CD4-positive, alpha-beta T cell (primary cell): ENCODE data around the gene UBE2O. TPM values are rescaled to one million over a fixed set of nuclear protein-coding genes. Genes with fewer than 3 reads are reported as not detected.

Source experiments
- ATAC-seq: fragments of 200-7000 bp; cut with Tn5 transposase; one replicate; pipeline ENCODE4 v1.10.0; 2022; ENCODE audit warnings: mild to moderate bottlenecking; ENCODE audit not compliant: poor library complexity
- CTCF ChIA-PET: fragments of 350-600 bp; sonication (Branson Sonifier 250); formaldehyde crosslinking; loops from one replicate; lab custom pipeline; 2021; ENCODE audit warnings: antibody characterized with exemption, inconsistent platforms; lab: Charles Lee
- POLR2A ChIA-PET: fragments of 350-600 bp; sonication (Branson Sonifier 250); formaldehyde crosslinking; loops from one replicate; lab custom pipeline; 2021; ENCODE audit warnings: antibody characterized with exemption, inconsistent platforms; lab: Charles Lee
- DNase-seq, 14 experiments: peaks; one replicate each; pipeline ENCODE4 v3.0.0-alpha.2; 2013 to 2020; ENCODE audit warnings: mixed read lengths in 2 of 14
- H3K27ac ChIP-seq, 2 donors: one replicate each; pipeline versions ENCODE4 v1.5.1 to v1.7.0; 2013; ENCODE audit warnings: low read length in 2 of 2, low read depth in 1 of 2, mild to moderate bottlenecking in 1 of 2
- H3K27me3 ChIP-seq, 2 experiments: 1 replicate in 1 of 2; 2 replicates in 1 of 2; pipeline versions ENCODE4 v1.6.1 to v1.7.0; 2013; ENCODE audit warnings: low read length in 2 of 2, control low read depth in 1 of 2, mild to moderate bottlenecking in 1 of 2, moderate library complexity in 1 of 2; ENCODE audit not compliant: insufficient read depth in 2 of 2, control insufficient read depth in 1 of 2
- H3K36me3 ChIP-seq: one replicate; pipeline ENCODE4 v1.6.1; 2013; ENCODE audit warnings: low read length, control low read depth; ENCODE audit not compliant: insufficient read depth
- H3K4me1 ChIP-seq: one replicate; pipeline ENCODE4 v1.6.1; 2013; ENCODE audit warnings: low read length, control low read depth; ENCODE audit not compliant: insufficient read depth
- H3K4me3 ChIP-seq: one replicate; pipeline ENCODE4 v1.5.1; 2013; ENCODE audit warnings: mild to moderate bottlenecking, low read length, moderate library complexity
- H3K9me3 ChIP-seq, 2 experiments: 1 replicate in 1 of 2; 2 replicates in 1 of 2; pipeline versions ENCODE4 v1.6.1 to v1.7.0; 2013; ENCODE audit warnings: low read length in 2 of 2, mild to moderate bottlenecking in 2 of 2, control low read depth in 1 of 2, moderate library complexity in 1 of 2; ENCODE audit not compliant: control insufficient read depth in 1 of 2, insufficient read depth in 1 of 2
- H3K27ac Mint-ChIP-seq: one replicate; pipeline ENCODE4 v1.8.0; 2020; ENCODE audit warnings: mixed read lengths
- H3K27me3 Mint-ChIP-seq: one replicate; pipeline ENCODE4 v1.8.0; 2021; ENCODE audit warnings: mixed read lengths
- H3K36me3 Mint-ChIP-seq: one replicate; pipeline ENCODE4 v1.8.0; 2021; ENCODE audit warnings: low read depth, mixed read lengths
- H3K4me1 Mint-ChIP-seq: one replicate; pipeline ENCODE4 v1.8.0; 2021; ENCODE audit warnings: low read depth, mixed read lengths
- H3K4me3 Mint-ChIP-seq: one replicate; pipeline ENCODE4 v1.8.0; 2020; ENCODE audit warnings: mild to moderate bottlenecking, mixed read lengths
- H3K9me3 Mint-ChIP-seq: one replicate; pipeline ENCODE4 v1.8.0; 2020; ENCODE audit warnings: mixed read lengths
- intact Hi-C, 2 experiments: fragments of 100-400 bp; cut with DNase I in 1 of 2; cut with micrococcal nuclease in 1 of 2; formaldehyde crosslinking; loops; one replicate each; pipeline versions ENCODE4 v1.15.1 to v1.9.0; 2023 to 2025; cut with DNase I, micrococcal nuclease
- total RNA-seq, 174 experiments: library from RNA in 2 of 174; stranded (reverse) in 2 of 174; gene quantifications; one replicate each; pipeline ENCODE4 v1.2.3 and lab custom pipeline; 2021 to 2026
- TF ChIP-seq, protein P1 (sequence below): fragments of 200-600 bp; IDR thresholded peaks from one replicate; pipeline ENCODE4 v1.8.0; 2022; ENCODE audit warnings: antibody characterized with exemption, mild to moderate bottlenecking

The UBE2O gene
- total RNA-seq, 2 experiments from 2014 or later: 22.7 to 25.1 TPM

DNA sequence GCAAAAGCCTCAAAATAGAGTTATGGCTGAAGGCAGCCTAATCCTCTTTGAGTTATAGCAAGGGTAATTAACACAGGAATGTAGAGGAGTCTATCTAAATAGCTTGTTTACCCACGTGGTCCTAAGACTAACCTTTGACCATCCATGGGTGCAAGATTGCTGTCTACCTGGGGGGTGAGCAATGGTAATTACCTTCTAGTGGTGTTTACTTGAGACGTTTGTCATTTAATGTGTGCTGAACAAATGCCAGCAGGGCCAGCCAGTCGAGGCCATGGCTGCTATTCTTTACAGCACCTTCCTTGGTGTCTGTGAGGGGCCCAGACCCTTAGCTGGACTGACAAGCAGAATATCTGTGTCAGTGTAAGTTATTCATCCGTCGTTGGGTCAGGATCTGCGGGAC, 85.3 kb downstream of the UBE2O start:
- Mint-ChIP-seq H3K4me1 (no peaks in the 10 kb centered on the region), H3K27ac (no peak overlapping the region), H3K9me3 (no peaks in the 10 kb centered on the region), H3K27me3 (no peaks in the 10 kb centered on the region), H3K36me3 (no peaks in the 10 kb centered on the region), H3K4me3 (no peak overlapping the region)
- TF ChIP-seq, protein P1, sequence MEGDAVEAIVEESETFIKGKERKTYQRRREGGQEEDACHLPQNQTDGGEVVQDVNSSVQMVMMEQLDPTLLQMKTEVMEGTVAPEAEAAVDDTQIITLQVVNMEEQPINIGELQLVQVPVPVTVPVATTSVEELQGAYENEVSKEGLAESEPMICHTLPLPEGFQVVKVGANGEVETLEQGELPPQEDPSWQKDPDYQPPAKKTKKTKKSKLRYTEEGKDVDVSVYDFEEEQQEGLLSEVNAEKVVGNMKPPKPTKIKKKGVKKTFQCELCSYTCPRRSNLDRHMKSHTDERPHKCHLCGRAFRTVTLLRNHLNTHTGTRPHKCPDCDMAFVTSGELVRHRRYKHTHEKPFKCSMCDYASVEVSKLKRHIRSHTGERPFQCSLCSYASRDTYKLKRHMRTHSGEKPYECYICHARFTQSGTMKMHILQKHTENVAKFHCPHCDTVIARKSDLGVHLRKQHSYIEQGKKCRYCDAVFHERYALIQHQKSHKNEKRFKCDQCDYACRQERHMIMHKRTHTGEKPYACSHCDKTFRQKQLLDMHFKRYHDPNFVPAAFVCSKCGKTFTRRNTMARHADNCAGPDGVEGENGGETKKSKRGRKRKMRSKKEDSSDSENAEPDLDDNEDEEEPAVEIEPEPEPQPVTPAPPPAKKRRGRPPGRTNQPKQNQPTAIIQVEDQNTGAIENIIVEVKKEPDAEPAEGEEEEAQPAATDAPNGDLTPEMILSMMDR: no peak
- no peak for DNase-seq
- CTCF ChIA-PET: no interaction called here
- Histone ChIP-seq H3K9me3 (no peaks in the 10 kb centered on the region), H3K27me3 (no peaks in the 10 kb centered on the region), H3K27ac (no peak overlapping the region), H3K4me1 (no peaks in the 10 kb centered on the region), H3K4me3 (no peak overlapping the region), H3K36me3 (no peaks in the 10 kb centered on the region)
- intact Hi-C loops: no loop called here
- POLR2A ChIA-PET: no interaction called here
- ATAC-seq: no peak

- H3K27me3 Mint-ChIP-seq: no peaks in the 10 kb centered on the region
Observed at GRCh38 chr17:76366247-76366646, 86.7 kb downstream of the UBE2O start.

GRCh38 chr17:76365256-76365903, 87.6 kb downstream of the UBE2O start:
- CTCF ChIA-PET: interaction anchor here (0.7 to 1.7 kb wide), 2 partner anchors 20 to 33 kb away, joined by 4 to 7 read pairs; no protein-coding TSS in a partner anchor
- H3K27me3 ChIP-seq: no peaks in the 10 kb centered on the region
- H3K27ac ChIP-seq: no peak overlapping the region
- no peak overlapping the region for H3K4me3 ChIP-seq
- no peaks in the 10 kb centered on the region for H3K9me3 Mint-ChIP-seq
- H3K27me3 Mint-ChIP-seq: no peaks in the 10 kb centered on the region
- DNase-seq: no peak
- TF ChIP-seq, protein P1: no peak
- ATAC-seq: no peak
- no peak overlapping the region for H3K27ac Mint-ChIP-seq
- H3K4me1 ChIP-seq: no peaks in the 10 kb centered on the region
- H3K9me3 ChIP-seq: no peaks in the 10 kb centered on the region
- H3K4me1 Mint-ChIP-seq: no peaks in the 10 kb centered on the region
- H3K4me3 Mint-ChIP-seq: no peak overlapping the region
- no peaks in the 10 kb centered on the region for H3K36me3 ChIP-seq
- POLR2A ChIA-PET: interaction anchor here (1.4 kb wide), 1 partner anchor 12 kb away, joined by 4 read pairs; no protein-coding TSS in a partner anchor
- no peaks in the 10 kb centered on the region for H3K36me3 Mint-ChIP-seq
- intact Hi-C loops: no loop called here

More at GRCh38 chr17:76366247-76366646, 86.7 kb downstream of the UBE2O start:
- no peak overlapping the region for H3K4me3 ChIP-seq
- Mint-ChIP-seq H3K36me3 (no peaks in the 10 kb centered on the region), H3K27ac (no peak overlapping the region), H3K9me3 (no peaks in the 10 kb centered on the region), H3K4me3 (no peak overlapping the region), H3K4me1 (no peaks in the 10 kb centered on the region)
- DNase-seq: no peak
- H3K9me3 ChIP-seq: no peaks in the 10 kb centered on the region
- ChIA-PET POLR2A (interaction anchor here (1.4 kb wide), 1 partner anchor 13 kb away, joined by 4 read pairs; no protein-coding TSS in a partner anchor), CTCF (interaction anchor here (1.7 kb wide), 1 partner anchor 32 kb away, joined by 7 read pairs; no protein-coding TSS in a partner anchor)
- H3K36me3 ChIP-seq: no peaks in the 10 kb centered on the region
- intact Hi-C loops: no loop called here
- TF ChIP-seq, protein P1: no peak
- ATAC-seq: no peak
- H3K27ac ChIP-seq: no peak overlapping the region
- no peaks in the 10 kb centered on the region for H3K4me1 ChIP-seq
- H3K27me3 ChIP-seq: no peaks in the 10 kb centered on the region
